CD1c-positive myeloid dendritic cell (primary cell): Measurements from ENCODE around the gene MRPL14.
A peak's percentile ranks its signal among the peaks of the same experiment; 100 is the strongest.
"Not testable (repeated sequence)": the region's sequence is repeated elsewhere in the genome, so short reads cannot be mapped to it uniquely, and the experiment has no call there.

ENCODE experiments used
- DNase-seq: peaks from one replicate; pipeline ENCODE4 v3.0.0-alpha.2; 2016; ENCODE audit errors: extremely low spot score

Gene MRPL14

DNA sequence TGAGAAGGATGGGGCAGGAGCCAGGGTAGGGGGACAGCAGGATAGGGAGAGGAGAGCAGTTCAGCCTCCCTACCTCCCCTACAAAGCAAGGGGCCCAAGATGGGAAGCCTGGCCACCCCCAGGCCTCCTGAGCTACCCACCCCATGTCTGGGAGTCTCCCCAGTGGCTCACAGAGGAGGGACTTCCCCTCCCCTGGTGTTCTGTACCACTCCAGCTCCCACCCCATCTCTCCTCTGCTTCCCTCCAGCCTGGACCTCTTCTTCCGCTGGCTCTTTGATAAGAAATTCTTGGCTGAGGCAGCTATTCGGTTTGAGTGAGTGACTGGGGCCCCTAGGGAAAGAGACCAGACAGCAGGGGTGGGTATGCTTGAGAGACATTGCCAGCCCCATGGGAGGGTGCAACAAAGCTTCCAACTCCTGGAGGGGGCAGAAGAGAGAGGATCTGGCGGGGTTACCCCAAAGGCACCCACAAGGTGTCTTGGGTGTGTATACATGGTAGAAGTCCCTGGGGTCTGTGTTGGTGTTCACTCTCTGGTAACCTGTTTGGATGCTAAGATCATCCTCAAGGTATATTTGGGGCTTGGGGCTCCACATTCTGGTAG is 23.2 kb upstream of the MRPL14 start:
- DNase-seq: no peak

DNA sequence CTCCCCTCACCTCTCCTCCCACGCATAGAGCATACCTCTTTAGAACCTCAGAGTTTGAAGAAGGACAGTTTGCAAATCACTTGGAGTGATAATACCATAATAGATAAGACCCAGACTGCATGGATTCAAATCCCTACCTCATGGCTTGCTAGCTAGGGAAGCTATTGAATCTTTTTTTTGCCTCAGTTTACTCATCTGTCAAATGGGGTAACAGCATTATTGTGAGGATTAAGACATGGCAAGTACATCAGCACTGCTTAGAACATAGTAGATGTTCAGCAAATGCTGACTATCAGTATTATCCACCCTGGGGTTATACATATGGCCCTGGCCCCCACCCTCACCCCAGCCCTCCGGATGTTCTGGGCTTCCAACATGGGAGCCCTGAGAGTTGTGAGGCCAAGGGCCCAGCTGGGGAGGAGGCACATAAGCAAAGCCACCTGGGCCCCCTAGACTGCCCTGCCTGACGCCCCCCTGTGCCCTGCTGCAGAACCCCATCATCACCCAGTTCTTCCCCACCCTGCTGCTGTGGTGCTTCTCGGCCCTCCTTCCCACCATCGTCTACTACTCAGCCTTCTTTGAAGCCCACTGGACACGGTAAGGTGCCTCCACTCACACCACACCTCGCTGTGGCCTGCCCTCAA is 22.2 kb upstream of the MRPL14 start:
- no peak for DNase-seq

DNA sequence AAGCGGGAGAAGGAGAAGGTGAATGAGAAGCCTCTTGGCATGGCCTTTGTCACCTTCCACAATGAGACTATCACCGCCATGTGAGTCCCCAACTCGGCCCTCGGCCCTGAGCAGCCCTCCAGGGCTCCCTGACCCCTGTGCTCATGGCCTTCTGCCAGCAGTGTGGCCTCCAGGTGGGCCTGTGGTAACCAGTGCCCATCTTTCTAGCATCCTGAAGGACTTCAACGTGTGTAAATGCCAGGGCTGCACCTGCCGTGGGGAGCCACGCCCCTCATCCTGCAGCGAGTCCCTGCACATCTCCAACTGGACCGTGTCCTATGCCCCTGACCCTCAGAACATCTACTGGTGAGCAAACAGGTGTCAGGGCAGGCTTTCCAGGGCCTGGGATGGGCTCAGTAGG is 21.1 kb upstream of the MRPL14 start:
- no peak for DNase-seq

DNA sequence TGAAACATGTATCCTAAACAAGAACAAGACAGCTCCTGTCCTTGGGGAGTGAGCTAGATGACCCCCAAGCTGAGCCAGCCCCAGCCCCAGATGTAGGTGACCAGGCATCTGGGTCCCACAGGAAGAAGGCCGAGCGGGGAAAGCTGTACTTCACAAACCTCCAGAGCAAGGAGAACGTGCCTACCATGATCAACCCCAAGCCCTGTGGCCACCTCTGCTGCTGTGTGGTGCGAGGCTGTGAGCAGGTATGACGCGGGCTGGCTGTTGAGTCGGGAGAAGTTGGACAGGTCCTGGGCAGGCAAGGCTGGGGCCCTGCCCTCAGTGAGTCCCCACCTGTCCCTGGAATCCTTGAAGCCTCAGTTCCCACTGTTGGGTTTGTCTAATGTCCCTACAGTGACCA is 20.0 kb upstream of the MRPL14 start:
- no peak for DNase-seq

DNA sequence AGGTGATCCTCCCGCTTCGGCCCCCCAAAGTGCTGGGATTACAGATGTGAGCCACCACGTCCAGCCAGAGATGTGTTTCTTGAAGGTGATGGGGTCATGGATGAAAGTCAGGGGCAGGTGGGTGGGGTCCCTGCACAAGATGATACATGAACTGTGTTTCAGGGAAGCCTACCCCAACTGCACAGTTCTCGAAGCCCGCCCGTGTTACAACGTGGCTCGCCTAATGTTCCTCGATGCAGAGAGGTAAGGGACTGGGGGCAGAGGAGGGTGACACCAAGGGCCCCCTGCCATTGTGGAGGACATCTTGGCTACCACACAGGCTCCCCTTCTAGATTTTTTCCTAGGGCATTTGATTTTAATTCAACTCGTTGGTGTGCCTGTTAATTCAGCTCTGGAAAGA is 19.4 kb upstream of the MRPL14 start:
- no peak for DNase-seq

DNA sequence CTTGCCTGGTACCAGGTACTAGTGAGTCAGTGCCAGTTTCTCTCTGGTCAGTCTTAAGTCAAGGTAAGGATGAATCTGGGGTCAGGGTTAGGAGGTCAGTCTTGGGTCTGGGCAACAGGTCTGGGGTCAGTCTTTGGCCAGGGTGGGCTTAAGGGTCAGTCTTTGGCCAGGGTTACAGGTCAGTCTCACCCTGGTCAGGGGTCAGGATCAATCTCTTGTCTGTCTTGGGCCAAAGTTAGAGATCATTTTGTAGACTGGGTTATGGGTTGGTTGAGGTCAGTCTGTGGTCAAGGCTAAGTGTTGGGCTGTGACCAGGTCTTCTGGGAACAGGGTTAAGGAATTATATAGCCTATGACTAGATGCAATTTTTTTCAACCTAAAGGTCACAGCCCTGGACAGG is 18.6 kb upstream of the MRPL14 start:
- DNase-seq: no peak

DNA sequence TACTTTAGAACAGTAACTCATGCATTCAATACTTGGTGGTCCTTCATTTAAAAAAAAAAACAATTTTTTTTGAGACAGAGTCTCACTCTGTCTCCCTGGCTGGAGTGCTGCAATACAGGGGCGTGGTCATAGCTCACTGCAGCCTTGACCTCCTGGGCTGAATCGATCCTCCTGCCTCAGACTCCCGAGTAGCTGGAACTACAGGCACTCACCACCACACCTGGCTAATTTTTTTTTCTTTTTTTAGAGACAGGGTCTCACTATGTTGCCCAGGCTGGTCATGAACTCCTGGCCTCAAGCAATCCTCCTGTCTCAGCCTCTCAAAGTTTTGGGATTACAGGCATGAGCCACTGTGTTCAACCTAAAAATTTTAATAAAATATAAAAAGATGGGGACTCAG is 17.3 kb upstream of the MRPL14 start:
- not testable (repeated sequence) for DNase-seq

DNA sequence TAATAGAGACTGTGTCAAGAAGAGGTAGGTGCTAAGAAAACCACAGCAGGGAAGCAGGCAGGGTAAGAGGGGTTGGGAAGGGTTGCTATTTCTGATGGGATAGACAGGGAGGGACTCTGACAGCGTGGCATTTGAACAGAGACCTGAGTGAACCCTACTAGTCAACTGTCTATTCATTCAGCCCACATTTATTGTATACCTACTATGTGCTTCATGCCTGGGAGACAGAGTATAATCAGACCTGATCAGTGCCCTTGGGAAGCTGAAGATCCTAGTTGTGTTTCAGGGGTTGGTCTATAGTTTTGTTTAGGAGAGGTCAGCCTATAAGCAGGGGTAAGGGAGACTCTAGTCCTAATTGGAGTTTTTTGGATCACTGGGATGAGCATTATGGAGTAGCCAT is 16.5 kb upstream of the MRPL14 start:
- DNase-seq: no peak

DNA sequence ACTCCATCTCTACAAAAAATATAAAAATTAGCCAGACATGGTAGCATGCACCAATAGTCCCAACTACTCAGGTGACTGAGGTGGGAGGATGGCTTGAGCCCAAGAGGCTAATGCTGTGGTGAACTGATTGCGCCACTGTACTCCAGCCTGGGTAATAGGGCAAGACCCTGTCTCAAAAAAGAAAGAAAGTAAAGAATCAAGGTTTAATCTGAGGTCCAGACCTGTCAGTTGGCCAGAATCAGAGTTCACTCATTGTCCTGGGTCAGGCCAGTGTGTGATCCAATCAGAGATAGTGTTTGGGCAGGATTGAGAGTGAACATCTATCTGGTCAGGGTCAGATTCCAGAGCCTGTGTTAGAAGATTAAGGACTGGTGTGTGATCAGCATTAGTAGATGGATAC is 15.6 kb upstream of the MRPL14 start:
- DNase-seq: no peak

- no peak for DNase-seq
Measured at GRCh38 chr6:44139351-44139743, 12.1 kb upstream of the MRPL14 start.

GRCh38 chr6:44138717-44139350 is 11.6 kb upstream of the MRPL14 start:
- DNase-seq: no peak

DNA sequence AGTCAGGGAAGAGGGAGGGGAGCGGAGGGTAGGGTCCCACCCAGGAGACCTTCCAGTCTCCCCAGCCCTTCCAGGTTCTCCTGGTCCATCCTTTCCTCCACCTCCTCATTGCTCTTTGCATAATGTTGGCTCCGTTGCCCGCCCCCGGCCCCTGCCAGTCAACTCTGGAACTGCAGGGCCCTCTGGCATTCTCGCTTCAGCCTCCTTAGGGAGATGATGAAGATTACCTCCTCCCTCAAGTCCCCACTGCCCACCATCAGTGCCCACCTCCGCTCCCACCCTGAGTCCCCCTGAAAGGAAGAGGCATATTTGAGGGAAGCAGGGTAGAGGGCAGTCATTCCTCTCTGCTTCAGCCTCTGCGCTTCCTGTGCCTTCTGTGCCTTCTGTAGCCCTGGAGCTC is 8.6 kb upstream of the MRPL14 start:
- no peak for DNase-seq

- DNase-seq: no peak
Measured at GRCh38 chr6:44135173-44135758, 8.0 kb upstream of the MRPL14 start.

GRCh38 chr6:44133981-44134711 is 6.9 kb upstream of the MRPL14 start:
- no peak for DNase-seq

GRCh38 chr6:44133003-44133931 is 6.0 kb upstream of the MRPL14 start:
- DNase-seq: no peak

DNA sequence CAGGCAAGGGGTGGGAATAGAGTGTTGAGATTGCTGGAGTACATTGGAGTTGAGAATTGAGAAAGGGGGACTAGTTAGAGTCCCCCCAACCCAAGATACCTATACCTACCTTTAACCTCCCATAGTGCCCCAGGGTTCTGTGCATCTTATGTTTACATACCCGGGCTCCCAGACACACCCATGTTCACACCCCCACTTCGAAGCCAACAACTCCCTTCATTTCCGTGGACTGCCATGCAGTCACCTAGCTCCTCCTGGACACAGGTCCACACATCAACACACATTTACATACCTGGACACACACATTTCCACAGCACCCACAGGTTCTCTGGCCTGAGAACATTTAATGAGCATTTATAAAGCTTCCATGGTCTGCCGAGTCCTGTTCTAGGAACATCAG is 5.2 kb upstream of the MRPL14 start:
- DNase-seq: no peak

- no peak for DNase-seq
Measured at GRCh38 chr6:44131892-44132291, 4.6 kb upstream of the MRPL14 start.

DNA sequence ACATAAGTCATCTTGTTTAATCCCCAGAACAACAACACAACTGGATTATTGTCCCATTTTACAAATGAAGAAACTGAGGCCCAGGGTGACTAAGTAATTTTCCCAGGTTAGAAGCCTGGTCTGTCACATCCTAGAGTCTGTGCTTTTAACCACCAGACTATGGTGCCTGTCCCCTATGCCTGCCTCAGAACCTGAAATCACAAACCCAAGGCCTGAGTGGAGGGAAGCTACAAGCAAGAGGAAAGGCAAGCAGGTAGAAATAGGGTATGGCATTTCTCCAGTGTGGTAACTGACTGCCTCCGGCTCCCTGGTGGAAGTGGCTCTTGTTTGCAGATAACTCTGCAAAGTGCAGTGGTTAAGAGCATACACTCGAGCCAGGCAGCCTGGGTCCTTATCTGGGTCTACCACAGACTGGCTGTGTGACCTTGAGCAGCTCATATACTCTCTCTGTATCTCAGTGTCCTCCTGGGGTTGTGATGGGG is 2.6 kb upstream of the MRPL14 start:
- no peak for DNase-seq

GRCh38 chr6:44128020-44128917 is 1.0 kb upstream of the MRPL14 start:
- peak; percentile 35 for DNase-seq
